Activated CD8-positive, alpha-beta T cell treated with anti-CD3 and anti-CD28 coated beads, Interleukin-2, amount 10 ng/mL, durations not matched to agents 7 days and 5 days (primary cell): Measurements from ENCODE around the gene LRR1. TPM values are rescaled to one million over a fixed set of nuclear protein-coding genes. Genes with fewer than 3 reads are reported as not detected.
"Not testable (repeated sequence)": the region's sequence is repeated elsewhere in the genome, so short reads cannot be mapped to it uniquely, and the experiment has no call there.

Source experiments
- ATAC-seq: fragments of 150-1000 bp; cut with Tn5 transposase; one replicate; pipeline ENCODE4 v1.10.0; 2021; ENCODE audit warnings: moderate library complexity
- CTCF ChIA-PET: fragments of 350-600 bp; sonication (Branson Sonifier 250); formaldehyde crosslinking; loops from one replicate; lab custom pipeline; 2021; ENCODE audit warnings: antibody characterized with exemption; lab: Charles Lee
- POLR2A ChIA-PET: fragments of 350-600 bp; sonication (Branson Sonifier 250); formaldehyde crosslinking; loops from one replicate; lab custom pipeline; 2021; ENCODE audit warnings: antibody characterized with exemption; lab: Charles Lee
- DNase-seq: peaks from one replicate; pipeline ENCODE4 v3.0.0-alpha.2; 2020
- H3K27ac Mint-ChIP-seq: one replicate; pipeline ENCODE4 v1.8.0; 2021; ENCODE audit warnings: mild to moderate bottlenecking, mixed read lengths
- H3K27me3 Mint-ChIP-seq: one replicate; pipeline ENCODE4 v1.8.0; 2021; ENCODE audit warnings: low read depth, mixed read lengths
- H3K36me3 Mint-ChIP-seq: one replicate; pipeline ENCODE4 v1.8.0; 2021; ENCODE audit warnings: low read depth, mixed read lengths
- H3K4me1 Mint-ChIP-seq: one replicate; pipeline ENCODE4 v1.8.0; 2021; ENCODE audit warnings: low read depth, mixed read lengths
- H3K4me3 Mint-ChIP-seq: one replicate; pipeline ENCODE4 v1.8.0; 2021; ENCODE audit warnings: mild to moderate bottlenecking, mixed read lengths
- H3K9me3 Mint-ChIP-seq: one replicate; pipeline ENCODE4 v1.8.0; 2022; ENCODE audit warnings: mixed read lengths; ENCODE audit not compliant: insufficient read depth
- total RNA-seq, 2 experiments: library from RNA; stranded (reverse); gene quantifications; one replicate each; pipeline ENCODE4 v1.2.3, GENCODE V29; 2021

Gene LRR1
- total RNA-seq, 2 experiments from 2014 or later, result 63.1 to 65.0 TPM

DNA sequence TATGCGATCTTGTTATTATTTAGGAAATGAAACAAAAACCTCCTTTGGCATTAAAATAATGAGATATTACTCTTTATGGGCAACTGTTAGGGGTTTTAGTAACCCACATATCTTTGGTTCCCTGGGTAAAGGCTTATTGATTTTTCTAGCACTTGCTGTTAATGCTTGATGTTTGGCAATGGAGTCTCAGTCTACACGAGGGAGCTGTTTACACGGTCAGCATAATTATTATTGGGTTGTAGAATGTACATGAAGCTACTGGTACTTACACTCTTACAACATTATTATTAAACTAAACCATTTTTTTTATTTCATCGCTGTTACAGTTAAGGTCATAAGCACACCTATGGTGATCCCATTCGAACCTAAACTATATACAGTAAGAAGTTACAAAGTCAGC lies 24.7 kb upstream of the LRR1 start:
- Mint-ChIP-seq H3K27me3 (no peaks in the 10 kb centered on the region), H3K9me3 (peaks cover 4% of the 10 kb centered on the region), H3K27ac (no peak overlapping the region), H3K36me3 (peaks cover 55% of the 10 kb centered on the region), H3K4me3 (no peak overlapping the region), H3K4me1 (peaks cover 6% of the 10 kb centered on the region)
- ChIA-PET CTCF (no interaction called here), POLR2A (no interaction called here)
- DNase-seq (no peak), ATAC-seq (no peak)

DNA sequence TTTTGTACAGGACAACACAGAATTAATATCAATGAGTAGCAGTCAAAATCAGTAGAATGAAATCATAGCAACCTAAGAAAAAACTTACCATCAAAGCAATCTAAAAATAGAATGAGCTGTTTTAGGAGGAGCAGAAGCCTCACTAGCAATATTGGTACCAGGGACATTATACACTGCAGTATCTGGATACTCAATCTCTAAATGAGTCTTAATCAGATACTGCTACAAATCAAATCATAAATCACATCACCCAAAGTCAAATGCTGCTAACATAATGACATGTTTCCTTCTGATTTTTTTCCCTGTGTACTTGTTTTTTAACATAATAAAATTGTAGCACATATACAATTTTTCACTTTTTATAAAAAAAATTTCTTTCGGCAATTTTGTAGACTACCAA lies 20.6 kb upstream of the LRR1 start:
- ChIA-PET POLR2A (interaction anchor here (0.6 to 1.8 kb wide), 2 partner anchors 8 to 170 kb away, joined by 3 to 7 read pairs; partner anchors contain the start of gene RPS29), CTCF (interaction anchor here (0.6 kb wide), 1 partner anchor 54 kb away, joined by 3 read pairs; no protein-coding TSS in a partner anchor)
- H3K4me3 Mint-ChIP-seq, result no peak overlapping the region
- peaks cover 67% of the 10 kb centered on the region for H3K36me3 Mint-ChIP-seq
- ATAC-seq (no peak), DNase-seq (no peak)
- H3K27ac Mint-ChIP-seq, result peak overlapping the region; percentile 56
- H3K4me1 Mint-ChIP-seq, result peaks cover 28% of the 10 kb centered on the region
- no peaks in the 10 kb centered on the region for H3K27me3 Mint-ChIP-seq
- no peaks in the 10 kb centered on the region for H3K9me3 Mint-ChIP-seq

DNA sequence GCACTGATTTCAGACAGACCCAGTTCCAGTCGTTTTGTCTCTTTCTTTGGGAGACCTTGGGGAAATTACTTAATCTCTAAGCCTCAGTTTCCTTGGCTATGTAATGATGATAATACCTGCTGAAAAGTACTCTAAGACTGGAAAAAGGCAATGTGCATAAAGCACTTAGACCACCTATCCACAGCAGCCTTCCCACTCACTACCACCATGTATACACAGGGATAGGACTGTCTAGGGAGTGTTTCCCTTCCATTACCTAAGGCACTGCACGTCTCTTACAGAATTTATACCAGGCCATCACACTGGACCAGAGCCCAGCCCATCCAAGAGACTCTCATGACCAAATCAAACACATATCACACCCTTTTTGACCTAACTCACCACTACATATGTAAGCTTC lies 18.9 kb upstream of the LRR1 start:
- POLR2A ChIA-PET, result interaction anchor here (0.7 to 1.8 kb wide), 3 partner anchors 14 to 187 kb away, joined by 3 to 5 read pairs (median 4); partner anchors contain the start of genes MGAT2 and RPL36AL
- Mint-ChIP-seq H3K36me3 (peaks cover 71% of the 10 kb centered on the region), H3K9me3 (no peaks in the 10 kb centered on the region), H3K4me1 (peaks cover 41% of the 10 kb centered on the region), H3K27ac (no peak overlapping the region), H3K4me3 (no peak overlapping the region), H3K27me3 (no peaks in the 10 kb centered on the region)
- ATAC-seq (no peak), DNase-seq (no peak)
- CTCF ChIA-PET, result interaction anchor here (1.5 kb wide), 1 partner anchor 118 kb away, joined by 6 read pairs; no protein-coding TSS in a partner anchor

DNA sequence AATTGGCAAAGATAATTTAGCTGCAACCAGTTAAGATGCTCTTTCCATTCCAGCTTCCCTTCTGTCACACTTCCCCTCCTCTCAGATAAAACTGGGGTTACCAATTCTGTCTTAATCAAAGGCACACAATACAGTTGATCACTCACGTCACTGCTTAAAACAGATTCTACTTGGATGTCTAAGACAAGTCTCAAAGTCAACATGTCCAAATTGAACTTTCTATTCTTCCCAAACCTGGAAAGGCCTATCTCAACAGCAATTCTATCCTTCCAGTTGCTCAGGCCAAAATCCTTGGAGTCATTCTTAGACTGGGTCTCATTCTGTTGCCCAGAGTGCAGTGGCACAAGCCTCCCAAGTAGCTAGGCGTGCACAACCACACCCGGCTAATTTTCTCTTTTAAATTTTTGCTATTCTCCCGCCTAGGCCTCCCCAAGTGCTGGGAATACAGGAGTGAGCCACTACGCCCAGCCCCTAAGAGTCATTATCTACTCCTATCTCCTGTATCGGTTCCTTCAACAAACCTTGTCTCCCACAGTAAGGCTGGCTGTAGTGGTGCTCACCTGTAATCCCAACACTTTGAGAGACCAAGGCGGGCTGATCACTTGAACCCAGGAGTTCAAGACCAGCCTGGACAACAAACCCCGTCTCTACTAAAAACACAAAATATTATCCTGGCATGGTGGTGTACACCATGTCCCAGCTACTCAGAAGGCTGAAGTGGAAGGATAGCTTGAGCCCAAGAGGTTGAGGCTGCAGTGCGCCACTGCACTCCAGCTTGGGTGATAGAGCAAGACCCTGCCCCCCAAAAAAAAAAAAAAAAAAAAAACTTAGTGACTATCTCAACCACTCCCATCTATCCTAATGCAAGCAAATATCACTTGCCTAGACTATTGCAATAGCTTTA lies 17.3 kb upstream of the LRR1 start:
- DNase-seq, result no peak
- Mint-ChIP-seq H3K27ac (no peak overlapping the region), H3K4me3 (no peak overlapping the region), H3K9me3 (no peaks in the 10 kb centered on the region), H3K4me1 (peaks cover 43% of the 10 kb centered on the region), H3K27me3 (no peaks in the 10 kb centered on the region), H3K36me3 (peaks cover 80% of the 10 kb centered on the region)
- no peak for ATAC-seq
- ChIA-PET CTCF (interaction anchor here (1.5 kb wide), 1 partner anchor 120 kb away, joined by 6 read pairs; no protein-coding TSS in a partner anchor), POLR2A (interaction anchor here (0.9 kb wide), 1 partner anchor 31 kb away, joined by 3 read pairs; no protein-coding TSS in a partner anchor)

DNA sequence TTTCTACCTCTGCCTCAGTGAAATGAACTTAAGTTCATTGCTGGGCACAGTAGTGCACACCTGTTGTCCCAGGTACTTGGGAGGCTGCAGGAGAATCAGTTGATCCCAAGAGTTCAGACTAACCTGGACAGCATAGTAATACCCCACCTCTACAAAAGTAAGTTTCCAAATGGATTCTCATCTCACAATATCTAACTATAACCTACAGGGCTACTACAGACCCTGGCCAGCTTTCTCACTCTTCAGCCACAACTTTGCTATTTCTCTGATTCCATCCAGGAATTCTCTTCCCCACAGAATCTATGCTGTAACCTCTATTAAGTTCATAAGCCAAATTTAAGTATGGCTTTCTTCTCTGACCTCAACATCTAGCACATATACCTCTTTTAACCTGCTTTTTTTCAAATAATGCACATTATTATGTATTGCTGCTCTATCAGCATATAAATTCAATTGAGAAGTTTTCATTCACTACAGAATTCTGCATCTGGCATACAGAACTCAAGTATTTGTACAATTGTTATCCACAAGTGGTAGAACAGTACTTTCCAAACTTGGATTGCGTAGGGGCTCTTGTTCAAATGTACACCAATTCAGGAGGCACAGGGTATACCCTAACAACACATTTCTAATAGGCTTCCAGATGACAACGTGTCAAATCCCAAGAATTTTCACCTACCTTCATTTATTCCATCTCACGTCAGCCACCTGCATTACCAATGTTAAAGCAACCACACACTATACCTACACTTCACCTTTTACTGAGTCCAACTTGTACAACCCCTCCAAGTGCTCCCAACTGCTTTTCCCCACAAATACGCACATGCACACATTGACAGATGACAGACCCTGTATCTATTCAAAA lies 16.4 kb upstream of the LRR1 start:
- peaks cover 73% of the 10 kb centered on the region for H3K36me3 Mint-ChIP-seq
- CTCF ChIA-PET, result no interaction called here
- H3K4me3 Mint-ChIP-seq, result no peak overlapping the region
- peaks cover 48% of the 10 kb centered on the region for H3K4me1 Mint-ChIP-seq
- POLR2A ChIA-PET, result interaction anchor here (0.9 to 1.0 kb wide), 2 partner anchors 13 to 32 kb away, joined by 3 read pairs; no protein-coding TSS in a partner anchor
- no peak for DNase-seq
- H3K27me3 Mint-ChIP-seq, result no peaks in the 10 kb centered on the region
- no peak for ATAC-seq
- H3K27ac Mint-ChIP-seq, result peak overlapping the region; percentile 43
- no peaks in the 10 kb centered on the region for H3K9me3 Mint-ChIP-seq

DNA sequence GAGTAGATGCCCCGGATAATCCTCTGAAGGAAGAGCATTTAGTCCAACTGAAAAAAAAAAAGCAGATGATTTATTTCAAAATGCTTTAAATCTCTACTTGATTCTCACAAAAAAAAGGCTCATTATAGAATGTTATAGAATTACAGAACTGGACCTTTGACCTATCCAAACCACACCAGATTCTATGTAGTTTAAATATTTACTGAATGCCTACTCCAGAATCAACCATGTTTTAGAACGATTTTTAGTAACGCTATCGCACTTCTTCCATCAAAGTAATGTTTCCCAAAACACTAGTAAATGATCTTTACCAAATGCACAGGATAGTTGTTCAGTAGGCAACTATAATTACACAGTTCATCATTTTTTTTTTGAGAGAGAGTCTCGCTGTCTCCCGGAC lies 15.1 kb upstream of the LRR1 start:
- Mint-ChIP-seq H3K4me1 (peaks cover 50% of the 10 kb centered on the region), H3K27me3 (no peaks in the 10 kb centered on the region), H3K27ac (peak overlapping the region; percentile 83), H3K36me3 (peaks cover 64% of the 10 kb centered on the region), H3K4me3 (peak overlapping the region; percentile 81), H3K9me3 (no peaks in the 10 kb centered on the region)
- ATAC-seq, result no peak
- no peak for DNase-seq
- ChIA-PET POLR2A (interaction anchor here (0.9 to 1.4 kb wide), 3 partner anchors 12 to 941 kb away, joined by 3 read pairs; no protein-coding TSS in a partner anchor), CTCF (interaction anchor here (1.6 kb wide), 1 partner anchor 122 kb away, joined by 5 read pairs; no protein-coding TSS in a partner anchor)

GRCh38 chr14:49584058-49584457 lies 14.7 kb upstream of the LRR1 start:
- no peaks in the 10 kb centered on the region for H3K9me3 Mint-ChIP-seq
- DNase-seq, result no peak
- no peak for ATAC-seq
- no peaks in the 10 kb centered on the region for H3K27me3 Mint-ChIP-seq
- CTCF ChIA-PET, result interaction anchor here (1.6 kb wide), 1 partner anchor 122 kb away, joined by 5 read pairs; no protein-coding TSS in a partner anchor
- POLR2A ChIA-PET, result interaction anchor here (1.4 to 5.0 kb wide), 2 partner anchors 37 to 39 kb away, joined by 3 to 73 read pairs; partner anchors contain the start of genes MGAT2 and RPL36AL
- H3K4me3 Mint-ChIP-seq, result peak overlapping the region; percentile 81
- H3K27ac Mint-ChIP-seq, result peak overlapping the region; percentile 83
- peaks cover 64% of the 10 kb centered on the region for H3K36me3 Mint-ChIP-seq
- peaks cover 46% of the 10 kb centered on the region for H3K4me1 Mint-ChIP-seq

DNA sequence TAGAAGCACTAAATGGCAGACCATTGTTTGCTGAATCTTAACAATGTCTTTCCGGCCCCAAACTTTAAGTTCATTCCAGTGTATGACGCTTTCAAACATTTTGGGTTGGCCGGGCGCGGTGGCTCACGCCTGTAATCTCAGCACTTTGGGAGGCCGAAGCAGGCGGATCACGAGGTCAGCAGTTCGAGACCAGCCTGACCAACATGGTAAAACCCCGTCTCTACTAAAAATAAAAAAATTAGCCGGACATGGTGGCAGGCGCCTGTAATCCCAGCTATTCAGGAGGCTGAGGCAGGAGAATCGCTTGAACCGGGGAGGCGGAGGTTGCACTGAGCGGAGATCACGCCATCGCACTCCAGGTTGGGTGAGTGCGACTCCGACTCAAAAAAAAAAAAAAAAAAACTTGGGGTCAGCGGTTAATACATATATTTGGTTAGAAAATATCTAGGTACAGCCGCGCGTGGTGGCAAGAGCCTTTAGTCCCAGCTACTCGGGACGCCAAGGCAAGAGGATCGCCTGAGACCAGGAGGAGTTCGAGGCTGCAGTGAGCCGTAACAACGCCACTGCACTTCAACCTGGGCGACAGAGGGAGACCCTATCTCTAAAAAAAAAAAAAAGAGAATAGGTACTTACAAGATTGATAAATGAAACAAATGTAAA lies 13.6 kb upstream of the LRR1 start:
- H3K27me3 Mint-ChIP-seq, ATAC-seq, H3K9me3 Mint-ChIP-seq: not testable (repeated sequence)
- ChIA-PET POLR2A (interaction anchor here (0.5 to 5.0 kb wide), 8 partner anchors 8 to 267 kb away, joined by 3 to 112 read pairs (median 6); partner anchors contain the start of genes DNAAF2, LRR1, MGAT2 and NEMF), CTCF (interaction anchor here (0.6 to 4.0 kb wide), 6 partner anchors 10 to 1236 kb away, joined by 3 to 45 read pairs (median 15); partner anchors contain the start of genes DNAAF2, LRR1, MGAT2 and RPL36AL)
- peaks cover 41% of the 10 kb centered on the region for H3K4me1 Mint-ChIP-seq
- peak overlapping the region; percentile 99 for H3K27ac Mint-ChIP-seq
- peaks cover 57% of the 10 kb centered on the region for H3K36me3 Mint-ChIP-seq
- peak; percentile 31 for DNase-seq
- H3K4me3 Mint-ChIP-seq, result peak overlapping the region; percentile 81

- ATAC-seq, result peak; percentile 93
- Mint-ChIP-seq H3K27ac (peak within 1 kb of the TSS; percentile 99), H3K27me3 (no peaks in the 10 kb centered on the region), H3K9me3 (no peaks in the 10 kb centered on the region), H3K4me3 (peak within 1 kb of the TSS; percentile 81), H3K36me3 (peaks cover 54% of the 10 kb centered on the region), H3K4me1 (peaks cover 38% of the 10 kb centered on the region)
- ChIA-PET POLR2A (interaction anchor here (0.5 to 5.0 kb wide), 20 partner anchors 9 to 413 kb away, joined by 3 to 112 read pairs (median 4); partner anchors contain the start of genes DNAAF2, KLHDC2, LRR1 and MGAT2), CTCF (interaction anchor here (0.6 to 4.0 kb wide), 13 partner anchors 9 to 1235 kb away, joined by 3 to 45 read pairs (median 5); partner anchors contain the start of genes DNAAF2, LRR1, MGAT2 and NEMF)
- DNase-seq, result peak; percentile 99
These were observed 12.7 kb upstream of the LRR1 start, which contains the start of gene RPS29 for GRCh38 chr14:49585803-49586672. Gene RPS29 (minus strand): TSS chr14:49586380. CDS start chr14:49586346, 34 bp downstream.
